ENCODE data around the gene IL13. TPM values are rescaled to one million over a fixed set of nuclear protein-coding genes. Genes with fewer than 3 reads are reported as not detected.

Gene IL13
- total and polyA plus RNA-seq, 10 of the 15 experiments (the other 5 are each of a cell fraction or from before 2014, with no cell fraction given): 0.06 to 0.40 (median 0.11) TPM; not detected in 6

DNA sequence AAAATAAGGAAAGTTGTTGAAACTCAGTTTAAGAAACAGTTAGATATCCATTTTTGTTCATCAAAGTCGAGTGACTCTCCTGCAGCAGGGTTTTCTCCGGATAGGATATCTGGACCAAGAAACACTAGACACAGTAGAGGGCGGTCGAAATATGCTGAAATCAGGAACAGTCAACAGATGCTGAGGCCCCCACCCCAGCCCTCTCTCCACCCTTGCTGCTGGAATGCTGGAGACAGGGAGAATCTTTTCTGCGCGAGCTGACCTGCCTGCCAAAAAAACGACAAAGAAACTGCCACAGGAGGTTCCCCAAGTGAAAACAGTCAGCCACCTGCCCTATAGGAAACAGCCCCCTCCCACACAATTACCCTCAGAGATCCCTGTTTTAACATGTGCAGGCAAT is 4.3 kb upstream of the IL13 start:
- peaks cover 19% of the 10 kb centered on the region for H3K4me1 ChIP-seq (ENCODE audit: control insufficient read depth, insufficient read depth, low read length)
- DNase-seq (ENCODE audit: low read depth, low spot score): no peak
- no peak overlapping the region for H3K4me2 ChIP-seq (ENCODE audit: control insufficient read depth, insufficient read depth)
- H2AFZ ChIP-seq (ENCODE audit: control insufficient read depth, low read depth, low read length): no peak overlapping the region
- no peaks in the 10 kb centered on the region; the same call in 2 of the 3 replicates for H3K9me3 ChIP-seq (replicated peaks; ENCODE audit: control insufficient read depth, insufficient read depth, low read length)
- H3K9ac ChIP-seq (ENCODE audit: control insufficient read depth, insufficient read depth, low read length): no peak overlapping the region
- H3K36me3 ChIP-seq (ENCODE audit: control insufficient read depth in 2 of 2, insufficient read depth in 2 of 2, low read length in 1 of 2): no peaks in the 10 kb centered on the region
- intact Hi-C loops (cut with micrococcal nuclease; ENCODE audit: unreplicated experiment) (no loop called here), in situ Hi-C loops (cut with MboI) (no loop called here)
- TF ChIP-seq CREM (IDR thresholded peaks at IDR 0.05; ENCODE audit: low read depth) (no peak), CEBPB (IDR thresholded peaks at IDR 0.05; ENCODE audit: borderline replicate concordance in 1 of 2, low read depth in 2 of 2, low read length in 2 of 2) (no peak), ZNF384 (IDR thresholded peaks at IDR 0.05; ENCODE audit: borderline replicate concordance, low read depth, low read length) (no peak), MEF2B (IDR thresholded peaks at IDR 0.05; ENCODE audit: partially characterized antibody, poor library complexity, severe bottlenecking) (no peak), ELK1 (IDR thresholded peaks at IDR 0.05; ENCODE audit: low read depth, low read length) (no peak), EZH2 (IDR thresholded peaks at IDR 0.05; ENCODE audit: borderline replicate concordance, control insufficient read depth, low read depth, low read length) (no peak), TCF3 (IDR thresholded peaks at IDR 0.05; ENCODE audit: borderline replicate concordance, insufficient read depth, low read depth, low read length) (no peak), BACH1 (IDR thresholded peaks at IDR 0.05; ENCODE audit: borderline replicate concordance) (no peak), CREB1 (IDR thresholded peaks at IDR 0.05; ENCODE audit: low read depth) (no peak), SKIL (IDR thresholded peaks at IDR 0.05; ENCODE audit: low read depth, poor library complexity, severe bottlenecking) (no peak), HCFC1 (IDR thresholded peaks at IDR 0.05; ENCODE audit: low read length) (no peak)
- TF ChIP-seq, protein P1, sequence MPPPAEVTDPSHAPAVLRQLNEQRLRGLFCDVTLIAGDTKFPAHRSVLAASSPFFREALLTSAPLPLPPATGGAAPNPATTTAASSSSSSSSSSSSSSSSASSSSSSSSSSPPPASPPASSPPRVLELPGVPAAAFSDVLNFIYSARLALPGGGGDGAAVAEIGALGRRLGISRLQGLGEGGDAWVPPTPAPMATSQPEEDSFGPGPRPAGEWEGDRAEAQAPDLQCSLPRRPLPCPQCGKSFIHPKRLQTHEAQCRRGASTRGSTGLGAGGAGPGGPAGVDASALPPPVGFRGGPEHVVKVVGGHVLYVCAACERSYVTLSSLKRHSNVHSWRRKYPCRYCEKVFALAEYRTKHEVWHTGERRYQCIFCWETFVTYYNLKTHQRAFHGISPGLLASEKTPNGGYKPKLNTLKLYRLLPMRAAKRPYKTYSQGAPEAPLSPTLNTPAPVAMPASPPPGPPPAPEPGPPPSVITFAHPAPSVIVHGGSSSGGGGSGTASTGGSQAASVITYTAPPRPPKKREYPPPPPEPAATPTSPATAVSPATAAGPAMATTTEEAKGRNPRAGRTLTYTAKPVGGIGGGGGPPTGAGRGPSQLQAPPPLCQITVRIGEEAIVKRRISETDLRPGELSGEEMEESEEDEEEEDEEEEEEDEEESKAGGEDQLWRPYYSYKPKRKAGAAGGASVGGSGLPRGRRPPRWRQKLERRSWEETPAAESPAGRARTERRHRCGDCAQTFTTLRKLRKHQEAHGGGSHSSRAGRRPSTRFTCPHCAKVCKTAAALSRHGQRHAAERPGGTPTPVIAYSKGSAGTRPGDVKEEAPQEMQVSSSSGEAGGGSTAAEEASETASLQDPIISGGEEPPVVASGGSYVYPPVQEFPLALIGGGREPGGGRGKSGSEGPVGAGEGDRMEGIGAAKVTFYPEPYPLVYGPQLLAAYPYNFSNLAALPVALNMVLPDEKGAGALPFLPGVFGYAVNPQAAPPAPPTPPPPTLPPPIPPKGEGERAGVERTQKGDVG (CRISPR knock-in tag; IDR thresholded peaks at IDR 0.05): no peak
- H3K27ac ChIP-seq (ENCODE audit: control insufficient read depth, insufficient read depth): no peak overlapping the region
- FAIRE-seq: no peak
- no peaks in the 10 kb centered on the region for H4K20me1 ChIP-seq (ENCODE audit: control insufficient read depth, insufficient read depth)
- no peaks in the 10 kb centered on the region for H3K27me3 ChIP-seq (replicated peaks in 1 of 2; ENCODE audit: control insufficient read depth in 2 of 2, insufficient read depth in 2 of 2, low read length in 1 of 2)
- no TSS peak for BruUV-seq (replicated peaks)
- no peak for ATAC-seq
- H3K4me3 ChIP-seq: no peak overlapping the region
- ChIA-PET RAD21 (ENCODE audit: unreplicated experiment) (interaction anchor here (0.9 kb wide), 1 partner anchor 13 kb away, joined by 3 read pairs; no protein-coding TSS in a partner anchor), POLR2A (no interaction called here), SMC1A (ENCODE audit: uncharacterized antibody, unreplicated experiment) (interaction anchor here (1.6 kb wide), 1 partner anchor 13 kb away, joined by 4 read pairs; no protein-coding TSS in a partner anchor), CTCF (interaction anchor here (0.9 to 1.3 kb wide), 2 partner anchors 166 to 212 kb away, joined by 3 read pairs; no protein-coding TSS in a partner anchor)
- no peaks in the 10 kb centered on the region for H3K79me2 ChIP-seq (ENCODE audit: control insufficient read depth, insufficient read depth, low read length)
- 64% methylated on average over 7 of the region's 7 CpGs for WGBS (ENCODE audit: insufficient coverage, insufficient replicate concordance, low lambda C conversion rate, missing lambda C conversion rate)

Data from GM12878 (cell line).